ENCODE data around the gene RNF214.
"Not testable (repeated sequence)": the region's sequence is repeated elsewhere in the genome, so short reads cannot be mapped to it uniquely, and the experiment has no call there.

Gene RNF214

DNA sequence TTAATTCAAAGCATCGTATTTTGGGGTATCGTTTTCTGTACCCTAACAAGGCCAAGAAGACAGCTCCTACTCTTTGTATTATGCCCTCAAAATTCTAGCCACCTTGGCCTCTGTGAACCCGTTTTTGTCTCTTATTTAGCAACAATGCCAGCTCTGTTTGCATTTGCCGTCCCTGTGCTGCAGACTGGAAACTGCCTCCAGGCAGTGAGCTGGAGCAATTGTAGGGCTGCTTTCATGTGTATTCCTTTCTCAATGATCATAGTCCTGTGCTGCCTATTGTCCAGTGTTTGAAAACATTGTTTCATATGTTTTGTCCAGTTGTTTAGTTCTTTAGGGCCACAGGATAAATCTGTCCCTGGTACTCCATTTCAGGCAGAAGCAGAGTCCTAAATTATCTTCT, 38.7 kb downstream of the RNF214 start:
- no peak for DNase-seq (ENCODE audit: insufficient read length, low spot score)
- TF ChIP-seq, protein P1, sequence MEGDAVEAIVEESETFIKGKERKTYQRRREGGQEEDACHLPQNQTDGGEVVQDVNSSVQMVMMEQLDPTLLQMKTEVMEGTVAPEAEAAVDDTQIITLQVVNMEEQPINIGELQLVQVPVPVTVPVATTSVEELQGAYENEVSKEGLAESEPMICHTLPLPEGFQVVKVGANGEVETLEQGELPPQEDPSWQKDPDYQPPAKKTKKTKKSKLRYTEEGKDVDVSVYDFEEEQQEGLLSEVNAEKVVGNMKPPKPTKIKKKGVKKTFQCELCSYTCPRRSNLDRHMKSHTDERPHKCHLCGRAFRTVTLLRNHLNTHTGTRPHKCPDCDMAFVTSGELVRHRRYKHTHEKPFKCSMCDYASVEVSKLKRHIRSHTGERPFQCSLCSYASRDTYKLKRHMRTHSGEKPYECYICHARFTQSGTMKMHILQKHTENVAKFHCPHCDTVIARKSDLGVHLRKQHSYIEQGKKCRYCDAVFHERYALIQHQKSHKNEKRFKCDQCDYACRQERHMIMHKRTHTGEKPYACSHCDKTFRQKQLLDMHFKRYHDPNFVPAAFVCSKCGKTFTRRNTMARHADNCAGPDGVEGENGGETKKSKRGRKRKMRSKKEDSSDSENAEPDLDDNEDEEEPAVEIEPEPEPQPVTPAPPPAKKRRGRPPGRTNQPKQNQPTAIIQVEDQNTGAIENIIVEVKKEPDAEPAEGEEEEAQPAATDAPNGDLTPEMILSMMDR (IDR thresholded peaks at IDR 0.05; ENCODE audit: insufficient read depth, missing control alignments) = no peak
- no peak for FAIRE-seq

DNA sequence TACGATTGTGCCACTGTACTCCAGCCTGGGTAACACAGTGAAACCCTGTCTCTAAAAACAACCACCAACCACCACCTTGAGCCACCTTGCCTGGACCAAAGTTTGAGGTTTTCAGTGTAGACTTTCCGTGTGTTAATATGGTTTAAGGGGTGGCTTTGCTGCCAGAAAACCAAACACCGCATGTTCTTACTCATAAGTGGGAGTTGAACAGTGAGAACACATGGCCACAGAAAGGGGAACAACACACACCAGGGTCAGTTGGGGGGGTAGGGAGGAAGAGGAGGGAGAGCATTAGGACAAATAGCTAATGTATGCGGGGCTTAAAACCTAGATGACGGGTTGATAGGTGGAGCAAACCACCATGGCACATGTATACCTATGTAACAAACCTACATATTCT, 39.7 kb downstream of the RNF214 start:
- FAIRE-seq; DNase-seq (ENCODE audit: insufficient read length, low spot score): not testable (repeated sequence)

DNA sequence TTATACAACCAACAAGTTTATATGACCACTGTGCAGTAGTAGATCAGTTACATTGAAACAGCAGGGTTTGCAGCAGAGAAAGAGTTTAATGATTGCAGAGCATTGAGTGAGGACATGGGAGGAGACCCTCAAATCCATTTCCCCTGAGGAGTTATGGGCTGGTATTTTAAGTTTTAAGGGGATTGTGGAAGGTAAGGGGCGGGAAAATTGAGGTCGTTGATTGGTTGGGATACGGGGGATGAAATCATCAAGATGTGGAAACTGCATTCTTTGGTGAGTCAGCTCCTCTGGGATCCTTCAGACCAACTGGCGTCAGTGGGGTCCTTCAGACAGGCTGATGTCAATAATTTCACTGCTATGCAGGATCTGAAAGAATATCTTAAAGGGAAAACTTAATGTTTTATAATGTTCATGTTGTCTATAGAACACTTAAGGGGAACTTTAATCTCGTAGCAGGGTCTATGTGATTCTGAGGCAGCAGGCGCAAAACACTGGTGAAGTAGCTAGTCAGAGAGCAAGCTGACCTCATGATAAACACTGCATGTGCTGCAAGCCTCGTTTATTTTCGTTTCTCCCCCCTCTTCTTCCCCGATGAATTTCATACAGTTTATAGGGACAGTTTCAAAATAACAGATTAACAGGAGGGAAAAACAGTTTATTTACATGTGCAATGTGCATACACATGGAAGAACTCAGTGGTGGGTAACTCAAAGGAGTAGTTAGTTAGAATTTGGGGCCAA, 41.2 kb downstream of the RNF214 start:
- no peak for FAIRE-seq
- DNase-seq (ENCODE audit: insufficient read length, low spot score) = no peak

DNA sequence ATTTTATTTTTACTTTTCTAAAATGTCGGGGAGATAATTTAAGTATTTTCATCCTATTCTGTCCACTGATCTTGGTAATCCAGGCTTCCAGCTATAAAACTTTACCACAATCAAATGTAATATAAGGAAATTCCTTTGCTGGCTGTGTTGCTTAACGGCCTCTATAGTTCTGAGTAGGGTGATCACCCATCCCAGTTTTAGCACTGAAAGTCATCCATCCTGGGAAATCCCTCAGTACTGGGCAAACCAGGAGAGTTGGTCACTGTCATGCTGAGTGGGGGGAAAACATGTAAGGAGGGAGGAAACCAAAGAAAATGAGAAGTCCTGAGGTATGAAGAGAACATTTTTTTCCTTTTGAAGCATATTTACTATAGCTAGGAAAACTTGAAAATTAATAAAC, 45.9 kb downstream of the RNF214 start:
- FAIRE-seq = no peak
- no peak for DNase-seq (ENCODE audit: insufficient read length, low spot score)
- TF ChIP-seq, protein P1 (IDR thresholded peaks at IDR 0.05; ENCODE audit: insufficient read depth, missing control alignments) = no peak

More for the DNA sequence above, 41.2 kb downstream of the RNF214 start:
- TF ChIP-seq, protein P1 (IDR thresholded peaks at IDR 0.05; ENCODE audit: insufficient read depth, missing control alignments) = no peak

DNA sequence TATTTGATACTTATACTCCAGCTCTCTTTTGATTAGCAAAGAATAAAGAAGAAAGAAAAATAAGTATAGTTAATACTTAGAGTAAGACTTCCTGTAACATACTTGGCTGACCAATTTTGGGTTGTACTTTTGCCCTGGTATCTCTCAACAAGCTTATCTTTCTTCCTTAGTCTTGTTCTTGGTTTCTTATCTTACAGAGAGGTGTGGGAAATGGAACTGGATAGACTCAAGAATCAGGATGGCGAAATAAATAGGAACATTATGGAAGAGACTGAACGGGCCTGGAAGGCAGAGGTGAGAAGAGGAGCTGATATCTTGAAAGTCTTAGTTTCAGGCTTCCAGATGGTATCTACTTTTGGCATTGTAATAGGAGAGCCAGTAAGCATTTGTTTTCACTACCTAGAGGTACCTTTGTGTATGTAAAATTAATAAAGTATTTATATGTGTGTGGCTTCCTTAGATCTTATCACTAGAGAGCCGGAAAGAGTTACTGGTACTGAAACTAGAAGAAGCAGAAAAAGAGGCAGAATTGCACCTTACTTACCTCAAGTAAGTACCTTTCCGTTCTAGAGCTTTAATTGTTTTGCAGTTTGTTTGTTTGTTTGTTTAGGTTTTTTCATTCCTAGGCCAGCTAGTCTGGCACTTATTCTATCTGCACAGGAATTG, 47.4 kb downstream of the RNF214 start:
- FAIRE-seq (no peak), DNase-seq (ENCODE audit: insufficient read length, low spot score) (no peak)
- TF ChIP-seq, protein P1 (IDR thresholded peaks at IDR 0.05; ENCODE audit: insufficient read depth, missing control alignments) = no peak

DNA sequence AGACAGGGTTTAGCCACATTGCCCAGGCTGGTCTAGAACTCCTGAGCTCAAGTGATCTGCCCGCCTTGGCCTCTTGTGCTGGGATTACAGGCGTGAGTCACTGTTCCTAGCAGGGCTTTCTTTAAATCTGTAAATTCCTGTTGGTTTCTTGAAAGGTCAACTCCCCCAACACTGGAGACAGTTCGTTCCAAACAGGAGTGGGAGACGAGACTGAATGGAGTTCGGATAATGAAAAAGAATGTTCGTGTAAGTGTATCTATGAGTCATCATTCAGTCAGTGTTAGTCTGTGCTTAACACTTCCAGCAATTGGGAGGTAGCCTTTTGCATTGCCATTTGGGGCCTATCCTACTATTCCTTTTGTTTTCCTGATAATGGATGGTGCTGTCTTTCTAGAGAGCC, 48.7 kb downstream of the RNF214 start:
- FAIRE-seq (no peak), DNase-seq (ENCODE audit: insufficient read length, low spot score) (no peak)
- TF ChIP-seq, protein P1 (IDR thresholded peaks at IDR 0.05; ENCODE audit: insufficient read depth, missing control alignments) = no peak

DNA sequence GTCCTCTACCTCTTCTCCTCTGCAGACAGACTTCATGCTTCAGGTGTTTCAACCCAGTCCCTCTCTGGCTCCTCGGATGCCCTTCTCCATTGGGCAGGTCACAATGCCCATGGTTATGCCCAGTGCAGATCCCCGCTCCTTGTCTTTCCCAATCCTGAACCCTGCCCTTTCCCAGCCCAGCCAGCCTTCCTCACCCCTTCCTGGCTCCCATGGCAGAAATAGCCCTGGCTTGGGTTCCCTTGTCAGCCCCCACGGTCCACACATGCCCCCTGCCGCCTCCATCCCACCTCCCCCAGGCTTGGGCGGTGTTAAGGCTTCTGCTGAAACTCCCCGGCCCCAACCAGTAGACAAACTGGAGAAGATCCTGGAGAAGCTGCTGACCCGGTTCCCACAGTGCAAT, 49.4 kb downstream of the RNF214 start:
- TF ChIP-seq, protein P1 (IDR thresholded peaks at IDR 0.05; ENCODE audit: insufficient read depth, missing control alignments) = no peak
- no peak for FAIRE-seq
- DNase-seq (ENCODE audit: insufficient read length, low spot score) = no peak

Measured in D721Med (cell line).